ENCODE results near the gene ANKRD31.
A peak's percentile ranks its signal among the peaks of the same experiment; 100 is the strongest.
"Not testable (repeated sequence)": the region's sequence is repeated elsewhere in the genome, so short reads cannot be mapped to it uniquely, and the experiment has no call there.

ANKRD31 gene

DNA sequence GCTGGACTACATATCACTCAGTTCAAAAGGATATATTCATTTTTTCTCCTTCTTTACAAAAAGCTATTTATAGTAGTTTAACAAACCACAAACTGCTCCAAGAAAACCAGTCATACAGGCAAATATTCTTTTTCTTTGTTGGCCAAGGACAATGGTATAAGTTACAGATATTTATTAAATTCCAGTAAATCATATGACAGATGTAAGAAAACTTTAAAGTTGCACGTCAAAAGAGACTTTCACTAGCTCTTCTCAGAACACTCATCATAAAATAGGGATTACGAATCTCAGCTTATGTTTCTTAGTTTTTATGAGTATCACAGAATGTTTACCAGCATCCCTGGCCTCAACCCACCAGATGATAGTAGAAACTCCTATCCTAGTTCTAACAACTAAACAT lies 67.2 kb downstream of the ANKRD31 start:
- TF ChIP-seq POLR2A (IDR thresholded peaks at IDR 0.05; ENCODE audit: low read depth, low read length) (no peak), POLR2AphosphoS5 (IDR thresholded peaks at IDR 0.05; ENCODE audit: low read depth, low read length) (no peak), SPI1 (IDR thresholded peaks at IDR 0.05; ENCODE audit: low read depth, low read length) (no peak), POU2F2 (IDR thresholded peaks at IDR 0.05; ENCODE audit: low read depth, low read length) (no peak), PAX5 (IDR thresholded peaks at IDR 0.05; ENCODE audit: insufficient read depth, low read length, severe bottlenecking) (no peak), TAF1 (IDR thresholded peaks at IDR 0.05; ENCODE audit: low read depth, low read length) (no peak)
- DNase-seq (ENCODE audit: insufficient read length, low spot score) (no peak), FAIRE-seq (no peak)

DNA sequence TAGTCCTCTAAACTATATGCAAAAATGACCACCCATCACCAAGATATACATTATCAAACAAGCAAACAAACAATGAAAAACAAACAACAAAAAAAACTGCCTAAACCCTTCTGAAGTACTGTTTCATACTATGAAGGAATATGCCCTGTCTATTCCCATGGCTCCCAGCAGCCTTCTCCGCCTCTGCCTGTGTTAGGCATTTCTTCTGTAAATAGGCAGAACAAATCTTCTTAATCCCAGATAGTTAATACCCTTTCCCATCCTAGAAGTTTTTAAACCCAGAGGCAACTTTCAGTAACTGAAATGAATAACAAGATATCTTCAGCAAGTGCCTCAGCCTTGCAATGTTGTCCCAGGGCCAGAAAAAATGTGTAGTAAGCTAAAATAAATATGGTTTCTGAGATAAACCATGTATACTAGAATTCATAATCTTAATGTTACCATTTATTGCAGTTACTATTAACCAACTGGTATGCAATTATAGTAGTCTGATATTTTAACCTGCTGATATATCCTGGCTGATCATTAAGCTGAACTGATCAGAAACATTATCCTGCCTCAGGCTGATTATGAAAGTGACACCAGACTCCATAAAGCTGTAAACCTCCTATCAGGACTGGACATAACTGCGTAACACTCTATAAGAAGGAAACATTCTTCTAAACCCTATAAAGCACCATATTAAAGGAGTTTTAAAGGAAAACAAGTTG lies 68.5 kb downstream of the ANKRD31 start:
- TF ChIP-seq TAF1 (IDR thresholded peaks at IDR 0.05; ENCODE audit: low read depth, low read length) (no peak), POLR2A (IDR thresholded peaks at IDR 0.05; ENCODE audit: low read depth, low read length) (no peak), SPI1 (IDR thresholded peaks at IDR 0.05; ENCODE audit: low read depth, low read length) (no peak), PAX5 (IDR thresholded peaks at IDR 0.05; ENCODE audit: insufficient read depth, low read length, severe bottlenecking) (no peak), POU2F2 (IDR thresholded peaks at IDR 0.05; ENCODE audit: low read depth, low read length) (no peak), POLR2AphosphoS5 (IDR thresholded peaks at IDR 0.05; ENCODE audit: low read depth, low read length) (no peak)
- FAIRE-seq (no peak), DNase-seq (ENCODE audit: insufficient read length, low spot score) (no peak)

DNA sequence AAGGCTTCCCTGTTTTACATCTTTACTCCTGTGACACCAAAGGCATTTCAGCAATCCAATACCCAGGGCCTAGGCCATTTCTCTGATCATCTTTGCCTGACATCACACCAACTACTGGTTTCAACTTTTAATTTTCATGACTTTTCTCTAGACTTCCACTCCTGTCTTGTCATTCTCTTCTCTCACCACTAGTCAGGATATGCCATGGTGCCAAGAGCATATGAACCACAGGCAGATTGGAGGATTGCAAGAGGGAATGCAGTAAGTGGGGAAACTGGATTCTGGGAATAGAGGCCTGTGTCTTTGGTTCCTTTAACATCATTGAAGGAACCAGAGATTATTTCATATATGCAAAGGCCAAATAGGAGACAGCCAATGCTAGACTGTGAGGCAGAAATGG lies 69.3 kb downstream of the ANKRD31 start:
- no peak for FAIRE-seq
- DNase-seq (ENCODE audit: insufficient read length, low spot score): no peak
- no peak for TF ChIP-seq POLR2A (IDR thresholded peaks at IDR 0.05; ENCODE audit: low read depth, low read length)
- no peak for TF ChIP-seq POLR2AphosphoS5 (IDR thresholded peaks at IDR 0.05; ENCODE audit: low read depth, low read length)
- no peak for TF ChIP-seq TAF1 (IDR thresholded peaks at IDR 0.05; ENCODE audit: low read depth, low read length)
- no peak for TF ChIP-seq POU2F2 (IDR thresholded peaks at IDR 0.05; ENCODE audit: low read depth, low read length)
- TF ChIP-seq SPI1 (IDR thresholded peaks at IDR 0.05; ENCODE audit: low read depth, low read length): no peak
- no peak for TF ChIP-seq PAX5 (IDR thresholded peaks at IDR 0.05; ENCODE audit: insufficient read depth, low read length, severe bottlenecking)

DNA sequence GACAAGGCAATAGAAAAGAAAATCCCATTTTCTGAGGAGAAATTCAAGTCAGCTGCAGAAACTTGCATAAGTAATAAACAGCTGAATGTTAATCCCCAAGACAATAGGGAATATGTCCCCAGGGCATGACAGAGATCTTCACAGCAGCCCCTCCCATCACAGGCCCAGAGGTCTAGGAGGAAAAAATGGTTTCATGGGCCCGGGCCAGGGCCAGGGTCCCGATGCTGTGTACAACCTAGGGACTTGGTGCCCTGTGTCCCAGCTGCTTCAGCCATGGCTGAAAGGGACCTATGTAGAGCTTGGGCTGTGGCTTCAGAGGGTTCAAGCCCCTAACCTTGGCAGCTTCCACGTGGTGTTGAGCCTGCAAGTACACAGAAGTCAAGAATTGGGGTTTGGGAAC lies 75.2 kb downstream of the ANKRD31 start:
- not testable (repeated sequence) for DNase-seq (ENCODE audit: insufficient read length, low spot score); FAIRE-seq

DNA sequence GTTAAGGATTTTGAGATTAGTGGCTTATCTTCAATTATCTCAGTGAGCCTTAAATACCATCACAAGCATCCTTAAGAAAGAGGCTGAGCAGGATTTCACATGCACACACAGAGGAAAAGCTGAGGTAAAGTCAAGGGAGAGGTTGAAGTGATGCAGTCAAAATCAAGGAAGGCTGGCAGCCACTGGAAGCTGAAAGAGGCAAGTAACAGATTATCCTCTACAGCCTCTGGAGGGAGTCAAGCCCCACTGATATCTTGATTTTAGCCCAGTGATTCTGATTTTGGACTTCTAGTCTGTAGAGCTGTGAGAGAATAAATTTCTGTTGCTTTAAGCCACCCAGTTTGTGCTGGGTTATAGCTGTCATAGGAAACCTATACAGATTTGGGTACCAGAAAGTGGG lies 80.1 kb downstream of the ANKRD31 start:
- no peak for FAIRE-seq
- no peak for DNase-seq (ENCODE audit: insufficient read length, low spot score)
- TF ChIP-seq POU2F2 (IDR thresholded peaks at IDR 0.05; ENCODE audit: low read depth, low read length) (no peak), POLR2AphosphoS5 (IDR thresholded peaks at IDR 0.05; ENCODE audit: low read depth, low read length) (no peak), POLR2A (IDR thresholded peaks at IDR 0.05; ENCODE audit: low read depth, low read length) (no peak), SPI1 (IDR thresholded peaks at IDR 0.05; ENCODE audit: low read depth, low read length) (no peak), TAF1 (IDR thresholded peaks at IDR 0.05; ENCODE audit: low read depth, low read length) (no peak), PAX5 (IDR thresholded peaks at IDR 0.05; ENCODE audit: insufficient read depth, low read length, severe bottlenecking) (no peak)

DNA sequence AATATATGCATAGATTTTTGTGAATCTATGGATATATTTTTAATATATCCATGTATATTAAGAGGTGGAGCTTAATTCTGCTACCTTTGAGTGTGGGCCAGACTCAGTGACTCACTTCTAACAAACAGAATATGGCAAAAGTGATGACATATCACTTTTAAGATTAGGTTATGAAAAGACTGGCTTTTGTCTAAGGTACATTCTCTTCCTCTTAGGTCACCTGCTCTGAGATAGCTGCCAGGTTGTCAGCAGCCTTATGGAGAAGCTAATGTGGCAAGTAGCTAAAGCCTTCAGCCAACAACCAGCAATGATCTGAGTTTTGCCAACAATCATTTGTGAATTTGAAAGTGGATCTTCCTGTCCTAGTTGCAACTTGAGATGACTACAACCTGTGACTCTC lies 83.8 kb downstream of the ANKRD31 start:
- FAIRE-seq: no peak
- DNase-seq (ENCODE audit: insufficient read length, low spot score): no peak
- TF ChIP-seq POLR2AphosphoS5 (IDR thresholded peaks at IDR 0.05; ENCODE audit: low read depth, low read length) (no peak), PAX5 (IDR thresholded peaks at IDR 0.05; ENCODE audit: insufficient read depth, low read length, severe bottlenecking) (no peak), SPI1 (IDR thresholded peaks at IDR 0.05; ENCODE audit: low read depth, low read length) (no peak), POU2F2 (IDR thresholded peaks at IDR 0.05; ENCODE audit: low read depth, low read length) (no peak), POLR2A (IDR thresholded peaks at IDR 0.05; ENCODE audit: low read depth, low read length) (no peak)

DNA sequence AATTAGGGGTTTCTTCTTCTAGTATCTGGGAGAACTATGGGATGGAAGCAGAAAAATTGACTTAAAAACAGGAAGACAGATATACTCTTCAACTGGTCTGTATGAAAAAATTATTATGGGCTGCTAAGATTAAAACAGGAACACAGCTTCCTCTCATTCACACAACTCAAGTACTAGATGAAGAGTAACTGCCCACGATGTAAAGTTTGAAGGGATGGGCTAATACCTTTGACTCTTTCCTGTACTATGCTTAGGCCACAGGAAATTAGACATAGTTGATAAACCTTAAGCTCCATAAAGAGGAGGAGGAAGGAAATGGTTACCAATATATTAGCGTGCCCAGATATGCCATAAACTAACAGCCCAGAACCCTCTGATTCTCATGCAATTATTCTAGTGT lies 88.6 kb downstream of the ANKRD31 start:
- FAIRE-seq: peak; percentile 40
- no peak for DNase-seq (ENCODE audit: insufficient read length, low spot score)
- TF ChIP-seq POU2F2 (IDR thresholded peaks at IDR 0.05; ENCODE audit: low read depth, low read length) (no peak), SPI1 (IDR thresholded peaks at IDR 0.05; ENCODE audit: low read depth, low read length) (no peak), POLR2A (IDR thresholded peaks at IDR 0.05; ENCODE audit: low read depth, low read length) (no peak), POLR2AphosphoS5 (IDR thresholded peaks at IDR 0.05; ENCODE audit: low read depth, low read length) (no peak), TAF1 (IDR thresholded peaks at IDR 0.05; ENCODE audit: low read depth, low read length) (no peak), PAX5 (IDR thresholded peaks at IDR 0.05; ENCODE audit: insufficient read depth, low read length, severe bottlenecking) (no peak)

- DNase-seq (ENCODE audit: insufficient read length, low spot score) (no peak), FAIRE-seq (no peak)
- TF ChIP-seq PAX5 (IDR thresholded peaks at IDR 0.05; ENCODE audit: insufficient read depth, low read length, severe bottlenecking): no peak
- no peak for TF ChIP-seq POLR2AphosphoS5 (IDR thresholded peaks at IDR 0.05; ENCODE audit: low read depth, low read length)
- no peak for TF ChIP-seq TAF1 (IDR thresholded peaks at IDR 0.05; ENCODE audit: low read depth, low read length)
- no peak for TF ChIP-seq POU2F2 (IDR thresholded peaks at IDR 0.05; ENCODE audit: low read depth, low read length)
- no peak for TF ChIP-seq SPI1 (IDR thresholded peaks at IDR 0.05; ENCODE audit: low read depth, low read length)
- TF ChIP-seq POLR2A (IDR thresholded peaks at IDR 0.05; ENCODE audit: low read depth, low read length): no peak
Measured at GRCh38 chr5:75142566-75143136, 94.0 kb downstream of the ANKRD31 start.

DNA sequence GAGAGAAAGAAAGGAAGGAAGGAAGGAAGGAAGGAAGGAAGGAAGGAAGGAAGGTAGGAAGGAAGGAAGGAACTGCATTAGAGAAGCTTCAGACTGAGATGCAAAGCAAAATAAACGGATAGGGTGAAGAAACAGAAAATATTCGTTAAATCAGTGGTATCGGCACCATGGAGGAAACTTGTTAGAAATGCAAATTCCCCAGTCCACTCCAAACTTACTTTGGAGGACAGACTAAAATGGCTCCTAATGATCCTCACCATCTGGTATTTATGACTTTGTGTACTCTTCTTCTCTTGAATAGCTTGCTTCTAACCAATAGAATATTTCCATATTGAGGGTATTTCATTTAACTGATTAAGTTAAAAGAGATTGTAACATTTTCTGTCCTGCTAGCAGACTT lies 96.4 kb downstream of the ANKRD31 start:
- DNase-seq (ENCODE audit: insufficient read length, low spot score): no peak
- TF ChIP-seq POU2F2 (IDR thresholded peaks at IDR 0.05; ENCODE audit: low read depth, low read length) (no peak), POLR2A (IDR thresholded peaks at IDR 0.05; ENCODE audit: low read depth, low read length) (no peak), SPI1 (IDR thresholded peaks at IDR 0.05; ENCODE audit: low read depth, low read length) (no peak), POLR2AphosphoS5 (IDR thresholded peaks at IDR 0.05; ENCODE audit: low read depth, low read length) (no peak), PAX5 (IDR thresholded peaks at IDR 0.05; ENCODE audit: insufficient read depth, low read length, severe bottlenecking) (no peak), TAF1 (IDR thresholded peaks at IDR 0.05; ENCODE audit: low read depth, low read length) (no peak)
- FAIRE-seq: no peak

- FAIRE-seq: no peak
- DNase-seq (ENCODE audit: insufficient read length, low spot score): no peak
- no peak for TF ChIP-seq POU2F2 (IDR thresholded peaks at IDR 0.05; ENCODE audit: low read depth, low read length)
- TF ChIP-seq PAX5 (IDR thresholded peaks at IDR 0.05; ENCODE audit: insufficient read depth, low read length, severe bottlenecking): no peak
- no peak for TF ChIP-seq POLR2AphosphoS5 (IDR thresholded peaks at IDR 0.05; ENCODE audit: low read depth, low read length)
- TF ChIP-seq TAF1 (IDR thresholded peaks at IDR 0.05; ENCODE audit: low read depth, low read length): no peak
- no peak for TF ChIP-seq SPI1 (IDR thresholded peaks at IDR 0.05; ENCODE audit: low read depth, low read length)
- no peak for TF ChIP-seq POLR2A (IDR thresholded peaks at IDR 0.05; ENCODE audit: low read depth, low read length)
Measured at GRCh38 chr5:75138689-75139088, 98.0 kb downstream of the ANKRD31 start.

Data from GM12891 (cell line).